Fibroblast of lung (primary cell): ENCODE measurements around the gene TTC3.

Experiments used
- EZH2 ChIP-seq: IDR thresholded peaks from 2 replicates; pipeline ENCODE4 v1.5.1; 2012; ENCODE audit warnings: low read length, control low read depth, mild to moderate bottlenecking; ENCODE audit errors: missing control alignments
- TF ChIP-seq, protein P1 (sequence below), 2 donors: IDR thresholded peaks in 1 of 2; conservative IDR thresholded peaks in 1 of 2; 1 replicate in 1 of 2; 2 replicates in 1 of 2; pipeline ENCODE4 v1.5.1; 2011 to 2012; ENCODE audit warnings: low read length in 2 of 2, control low read depth in 1 of 2, inconsistent platforms in 1 of 2, low read depth in 1 of 2, mild to moderate bottlenecking in 1 of 2

DNA sequence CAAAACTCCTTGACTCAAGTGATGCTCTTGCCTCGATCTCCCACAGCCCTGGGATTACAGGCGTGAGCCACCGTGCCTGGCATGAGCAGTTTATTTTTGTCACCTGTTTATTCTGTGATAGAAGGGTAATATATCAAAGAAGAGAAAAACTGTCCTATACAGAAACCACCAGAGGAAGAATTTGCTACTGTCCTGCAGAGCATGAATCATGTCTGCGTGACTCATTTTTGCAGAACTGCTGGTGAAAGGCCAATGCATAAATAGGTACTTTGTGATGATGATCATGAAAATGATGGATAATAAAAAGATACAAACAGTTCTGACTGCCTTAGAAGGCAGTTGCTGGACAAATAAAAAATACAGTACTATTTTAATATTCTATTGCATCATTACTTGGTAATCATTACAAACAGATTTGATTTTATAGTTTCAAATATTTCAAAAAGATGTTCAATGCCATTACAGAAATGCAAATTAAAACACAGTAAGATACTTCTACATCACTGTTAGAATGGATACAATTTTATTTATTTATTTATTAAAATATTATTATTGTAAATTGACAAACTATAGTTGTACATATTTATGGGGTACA, 40.1 kb upstream of the TTC3 start:
- TF ChIP-seq, protein P1, sequence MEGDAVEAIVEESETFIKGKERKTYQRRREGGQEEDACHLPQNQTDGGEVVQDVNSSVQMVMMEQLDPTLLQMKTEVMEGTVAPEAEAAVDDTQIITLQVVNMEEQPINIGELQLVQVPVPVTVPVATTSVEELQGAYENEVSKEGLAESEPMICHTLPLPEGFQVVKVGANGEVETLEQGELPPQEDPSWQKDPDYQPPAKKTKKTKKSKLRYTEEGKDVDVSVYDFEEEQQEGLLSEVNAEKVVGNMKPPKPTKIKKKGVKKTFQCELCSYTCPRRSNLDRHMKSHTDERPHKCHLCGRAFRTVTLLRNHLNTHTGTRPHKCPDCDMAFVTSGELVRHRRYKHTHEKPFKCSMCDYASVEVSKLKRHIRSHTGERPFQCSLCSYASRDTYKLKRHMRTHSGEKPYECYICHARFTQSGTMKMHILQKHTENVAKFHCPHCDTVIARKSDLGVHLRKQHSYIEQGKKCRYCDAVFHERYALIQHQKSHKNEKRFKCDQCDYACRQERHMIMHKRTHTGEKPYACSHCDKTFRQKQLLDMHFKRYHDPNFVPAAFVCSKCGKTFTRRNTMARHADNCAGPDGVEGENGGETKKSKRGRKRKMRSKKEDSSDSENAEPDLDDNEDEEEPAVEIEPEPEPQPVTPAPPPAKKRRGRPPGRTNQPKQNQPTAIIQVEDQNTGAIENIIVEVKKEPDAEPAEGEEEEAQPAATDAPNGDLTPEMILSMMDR (conservative IDR thresholded peaks at IDR 0.05 in 1 of 2, IDR thresholded peaks at IDR 0.05 in 1 of 2; ENCODE audit: low read depth in 1 of 2, low read length in 2 of 2): no peak
- no peak for TF ChIP-seq EZH2
